ENCODE data around the gene ARMC10.
"Not testable (repeated sequence)": the region's sequence is repeated elsewhere in the genome, so short reads cannot be mapped to it uniquely, and the experiment has no call there.

Gene ARMC10

GRCh38 chr7:103129702-103130549, 55.0 kb downstream of the ARMC10 start:
- DNase-seq = no peak

GRCh38 chr7:103130901-103131624, 56.1 kb downstream of the ARMC10 start:
- no peak for DNase-seq

DNA sequence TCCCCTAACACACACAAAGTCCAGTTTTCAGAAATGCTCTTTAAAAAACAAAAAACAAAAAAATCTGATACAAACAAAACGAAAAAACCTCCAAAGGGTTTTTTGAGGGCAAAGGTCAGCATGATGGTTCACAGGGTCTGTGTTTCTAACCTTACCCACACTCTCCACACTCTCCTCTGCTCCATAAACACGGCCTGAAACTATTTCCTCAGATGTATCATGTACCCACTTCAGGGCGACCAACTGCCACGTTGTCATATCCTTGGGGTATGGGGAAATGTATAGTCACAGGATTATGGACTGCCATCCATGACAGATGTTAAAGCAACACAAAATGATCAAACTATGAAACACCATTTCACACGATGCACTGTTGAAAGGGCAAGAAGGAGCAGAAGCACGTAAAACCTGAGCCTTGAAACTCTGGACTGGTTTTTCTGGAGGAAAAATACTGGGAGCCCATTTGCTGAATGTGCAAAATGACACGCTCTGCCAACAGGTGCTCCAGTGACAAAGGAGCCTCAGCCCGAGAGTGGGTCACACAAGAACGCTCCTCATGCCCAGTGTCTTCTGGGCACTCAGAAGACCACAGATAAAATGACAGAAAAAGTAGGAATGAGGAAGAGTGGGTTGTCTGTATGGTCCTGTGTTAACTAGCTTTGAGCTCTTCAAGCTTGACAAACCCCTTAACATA, 58.2 kb downstream of the ARMC10 start:
- no peak for DNase-seq

DNA sequence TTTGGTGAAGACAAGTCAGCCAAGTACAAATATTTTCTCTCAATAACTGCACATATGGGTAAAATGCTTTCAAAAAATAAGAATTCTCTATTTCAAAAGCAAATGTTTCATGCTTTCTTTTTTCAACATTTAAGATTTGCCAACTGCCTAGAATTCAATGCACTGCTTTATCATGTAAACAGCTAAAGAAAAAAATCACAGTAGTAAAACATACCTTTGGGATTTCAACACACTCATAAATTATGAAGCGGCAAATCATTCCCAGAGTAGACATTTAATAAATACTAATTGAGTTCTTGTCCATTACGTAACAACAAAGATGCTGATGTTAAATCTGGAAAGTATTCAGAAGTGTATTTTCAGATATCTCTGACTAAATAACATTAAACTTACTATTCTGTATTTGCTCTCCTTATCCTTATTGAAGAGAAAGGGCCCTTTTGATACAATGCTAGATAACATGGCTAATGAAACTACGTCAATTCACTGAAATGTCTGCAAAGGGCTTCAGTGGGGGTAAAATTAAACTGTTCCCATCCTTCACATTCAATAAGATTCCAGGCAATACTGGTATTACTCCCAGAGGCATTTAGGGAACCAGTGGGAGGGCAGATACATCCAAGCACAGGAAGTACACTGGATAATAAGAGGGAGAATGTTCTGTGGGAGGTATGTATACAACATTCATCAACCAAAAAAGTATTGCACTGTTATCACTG, 60.1 kb downstream of the ARMC10 start:
- no peak for DNase-seq

DNA sequence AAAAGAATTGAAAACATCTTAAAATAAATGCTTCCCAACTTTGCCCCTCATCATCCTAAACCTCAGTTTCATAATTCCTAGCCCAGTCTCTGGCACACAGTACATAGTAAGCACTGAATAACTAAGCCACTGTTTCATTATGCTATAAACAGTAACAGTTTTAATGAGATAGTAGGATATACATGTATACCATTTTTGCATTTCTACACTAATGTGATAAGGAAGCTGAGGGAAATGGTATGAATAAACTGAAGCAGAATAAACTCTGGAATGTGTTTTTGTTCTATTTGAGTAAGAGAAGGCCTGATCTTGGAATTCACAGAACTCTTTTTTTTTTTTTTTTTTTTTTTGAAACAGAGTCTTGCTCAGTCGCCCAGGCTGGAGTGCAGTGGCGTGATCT, 65.1 kb downstream of the ARMC10 start:
- DNase-seq = no peak

- no peak for DNase-seq
These were observed 65.7 kb downstream of the ARMC10 start for GRCh38 chr7:103140685-103141084.

DNA sequence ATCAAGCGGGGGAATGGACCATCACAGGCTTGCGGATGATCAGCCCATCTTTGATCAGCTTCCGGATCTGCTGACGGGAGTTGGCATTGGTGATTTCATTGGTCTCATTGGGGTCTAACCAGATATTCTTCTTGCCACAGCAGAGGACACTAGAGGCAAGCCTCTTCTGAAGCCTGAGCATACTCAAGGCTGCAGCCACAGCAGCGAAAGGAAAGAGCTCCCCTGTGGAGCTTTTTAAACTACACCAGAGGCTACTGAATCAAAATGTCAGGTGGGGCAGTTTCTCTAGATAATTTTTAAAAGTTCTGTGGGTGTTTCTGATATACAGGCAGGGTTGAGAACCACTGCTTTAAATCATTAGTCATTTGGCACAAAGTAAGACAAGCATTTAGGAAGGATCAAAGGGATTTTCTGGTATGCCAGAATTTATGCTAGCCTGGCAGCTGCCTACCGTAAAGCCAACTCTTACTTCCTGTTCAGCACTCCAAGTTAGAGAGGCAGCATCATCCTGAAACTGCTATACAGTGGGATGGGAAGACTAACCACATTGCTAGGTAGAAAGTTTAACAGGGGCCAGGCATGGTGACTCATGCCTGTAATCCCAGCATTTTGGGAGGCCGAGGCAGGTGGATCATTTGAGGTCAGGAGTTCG, 66.9 kb downstream of the ARMC10 start:
- DNase-seq = peak; percentile 12

DNA sequence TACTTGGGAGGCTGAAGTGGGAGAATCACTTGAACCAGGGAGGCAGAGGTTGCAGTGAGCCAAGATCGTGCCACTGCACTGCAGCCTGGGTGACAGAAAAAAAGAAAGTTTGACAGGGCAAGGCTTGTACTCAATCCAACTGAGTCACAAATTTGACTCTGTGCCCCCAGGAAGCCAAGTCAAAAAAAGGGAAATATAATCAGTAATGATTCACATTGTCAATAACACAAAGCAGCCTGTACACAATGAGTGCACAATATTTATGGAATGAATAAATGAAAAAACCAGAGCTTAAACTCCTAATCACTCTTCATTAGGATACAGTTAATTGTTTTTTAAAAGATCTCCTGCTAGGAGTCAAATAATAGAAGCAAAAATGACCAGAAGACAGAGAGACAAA, 67.6 kb downstream of the ARMC10 start:
- no peak for DNase-seq

GRCh38 chr7:103143868-103144267, 68.9 kb downstream of the ARMC10 start:
- no peak for DNase-seq

DNA sequence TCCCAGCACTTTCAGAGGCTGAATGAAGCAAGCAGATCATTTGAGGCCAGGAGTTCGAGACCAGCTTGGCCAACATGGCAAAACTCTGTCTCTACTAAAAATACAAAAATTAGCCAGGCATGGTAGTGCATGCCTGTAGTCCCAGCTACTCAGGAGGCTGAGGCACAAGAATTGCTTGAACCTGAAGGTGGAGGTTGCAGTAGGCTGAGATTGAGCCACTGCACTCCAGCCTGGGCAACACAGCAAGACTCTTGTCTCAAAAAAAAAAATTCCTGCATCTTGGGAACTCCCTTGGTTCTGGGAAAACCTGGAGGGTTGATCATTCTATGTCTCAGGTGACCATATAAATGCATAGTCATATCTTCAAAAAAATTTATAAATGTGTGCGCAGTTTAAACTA, 69.8 kb downstream of the ARMC10 start:
- not testable (repeated sequence) for DNase-seq

- no peak for DNase-seq
These were observed 73.4 kb downstream of the ARMC10 start for GRCh38 chr7:103148131-103148993.

Data from activated CD4-positive, alpha-beta T cell treated with anti-CD3 and anti-CD28 coated beads, Interleukin-2, amount 50 U/mL, for 16 hours (primary cell).